ENCODE results near the gene TSPAN18. TPM values are rescaled to one million over a fixed set of nuclear protein-coding genes. Genes with fewer than 3 reads are reported as not detected.

TSPAN18 gene
- total RNA-seq, 1 donor from 2014 or later = 2.8 TPM

DNA sequence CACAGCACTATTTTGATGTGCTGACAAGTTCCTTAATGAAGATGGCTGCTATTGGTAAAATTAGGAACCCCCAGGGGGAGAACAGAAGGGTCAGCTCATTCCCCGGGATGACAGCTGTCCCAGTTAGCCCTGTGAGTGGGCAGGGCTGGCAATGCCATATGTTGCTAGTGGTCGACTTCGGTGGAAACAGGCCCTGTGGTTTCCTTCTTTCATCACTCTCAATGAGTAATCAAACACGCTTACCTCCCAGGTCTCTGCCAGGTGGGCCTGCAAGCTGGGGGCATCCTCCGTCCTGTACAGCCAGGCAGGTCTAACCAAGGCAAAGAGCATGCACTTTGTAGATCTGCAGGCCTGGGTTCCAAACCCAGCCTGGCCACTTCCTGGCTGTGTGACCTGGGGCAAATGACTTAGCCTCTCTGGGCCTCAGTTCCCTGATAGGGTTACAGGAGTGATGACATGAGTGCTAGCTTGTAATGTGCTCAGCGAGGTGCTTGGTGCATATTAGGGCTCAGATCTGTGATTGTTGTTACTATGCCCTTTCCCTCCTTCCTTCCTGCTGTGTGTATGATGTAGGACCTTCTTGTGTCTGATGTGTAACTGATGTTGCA, 85.2 kb downstream of the TSPAN18 start:
- Mint-ChIP-seq H3K4me3 (no peak overlapping the region), H3K4me1 (no peaks in the 10 kb centered on the region), H3K36me3 (ENCODE audit: low read depth) (no peaks in the 10 kb centered on the region), H3K9me3 (no peaks in the 10 kb centered on the region), H3K27me3 (no peaks in the 10 kb centered on the region), H3K27ac (no peak overlapping the region)
- intact Hi-C loops (cut with micrococcal nuclease) = no loop called here
- TF ChIP-seq, protein P1, sequence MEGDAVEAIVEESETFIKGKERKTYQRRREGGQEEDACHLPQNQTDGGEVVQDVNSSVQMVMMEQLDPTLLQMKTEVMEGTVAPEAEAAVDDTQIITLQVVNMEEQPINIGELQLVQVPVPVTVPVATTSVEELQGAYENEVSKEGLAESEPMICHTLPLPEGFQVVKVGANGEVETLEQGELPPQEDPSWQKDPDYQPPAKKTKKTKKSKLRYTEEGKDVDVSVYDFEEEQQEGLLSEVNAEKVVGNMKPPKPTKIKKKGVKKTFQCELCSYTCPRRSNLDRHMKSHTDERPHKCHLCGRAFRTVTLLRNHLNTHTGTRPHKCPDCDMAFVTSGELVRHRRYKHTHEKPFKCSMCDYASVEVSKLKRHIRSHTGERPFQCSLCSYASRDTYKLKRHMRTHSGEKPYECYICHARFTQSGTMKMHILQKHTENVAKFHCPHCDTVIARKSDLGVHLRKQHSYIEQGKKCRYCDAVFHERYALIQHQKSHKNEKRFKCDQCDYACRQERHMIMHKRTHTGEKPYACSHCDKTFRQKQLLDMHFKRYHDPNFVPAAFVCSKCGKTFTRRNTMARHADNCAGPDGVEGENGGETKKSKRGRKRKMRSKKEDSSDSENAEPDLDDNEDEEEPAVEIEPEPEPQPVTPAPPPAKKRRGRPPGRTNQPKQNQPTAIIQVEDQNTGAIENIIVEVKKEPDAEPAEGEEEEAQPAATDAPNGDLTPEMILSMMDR (IDR thresholded peaks at IDR 0.05) = no peak
- ChIA-PET POLR2A (no interaction called here), CTCF (no interaction called here)
- no peak for DNase-seq
- no peak for ATAC-seq (ENCODE audit: low read depth)

DNA sequence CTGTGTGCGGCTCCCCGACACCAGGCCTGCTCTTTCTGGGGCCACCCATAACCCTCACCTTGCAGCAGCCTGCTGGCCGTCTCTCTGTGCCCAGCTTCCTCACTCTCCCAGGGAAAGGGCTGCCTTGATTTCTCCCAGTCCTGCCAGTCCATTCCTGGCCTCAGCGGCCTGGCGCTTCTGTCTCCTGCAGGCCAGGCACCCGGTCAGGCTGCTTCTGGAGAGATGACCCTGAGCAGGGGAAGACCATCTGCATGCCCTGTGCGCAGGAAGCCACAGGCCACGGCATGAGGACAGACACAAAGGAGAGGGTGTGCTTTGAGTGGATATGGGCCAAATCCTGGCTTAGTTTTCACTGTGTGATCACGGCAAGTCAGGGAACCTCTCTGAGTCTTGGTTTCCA, 86.2 kb downstream of the TSPAN18 start:
- no peaks in the 10 kb centered on the region for H3K4me1 Mint-ChIP-seq
- DNase-seq = no peak

DNA sequence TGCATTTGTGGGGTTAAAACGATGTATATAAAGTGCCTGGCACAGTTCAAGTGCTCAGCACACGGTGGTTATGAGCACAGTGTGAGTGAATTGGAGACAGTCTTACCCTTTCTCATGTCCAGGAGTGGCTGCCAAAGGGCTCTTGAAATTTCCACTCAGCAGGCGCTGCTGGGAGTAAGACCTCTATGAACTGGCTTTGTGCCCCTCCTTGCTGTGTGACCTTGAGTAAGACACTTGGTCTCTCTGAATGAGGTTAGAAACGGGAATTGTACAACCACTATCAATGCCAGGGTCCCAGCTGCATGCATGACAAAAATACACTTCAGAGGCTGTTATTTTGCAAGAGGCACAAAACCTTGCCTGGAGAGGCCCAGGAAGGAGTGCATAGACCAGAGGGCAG, 86.6 kb downstream of the TSPAN18 start:
- no peaks in the 10 kb centered on the region for H3K9me3 Mint-ChIP-seq
- intact Hi-C loops (cut with micrococcal nuclease) = no loop called here
- ATAC-seq (ENCODE audit: low read depth) (no peak), DNase-seq (no peak)
- no peaks in the 10 kb centered on the region for H3K27me3 Mint-ChIP-seq
- no peaks in the 10 kb centered on the region for H3K36me3 Mint-ChIP-seq (ENCODE audit: low read depth)
- TF ChIP-seq, protein P1 (IDR thresholded peaks at IDR 0.05) = no peak
- ChIA-PET CTCF (no interaction called here), POLR2A (no interaction called here)
- no peak overlapping the region for H3K27ac Mint-ChIP-seq
- no peaks in the 10 kb centered on the region for H3K4me1 Mint-ChIP-seq
- H3K4me3 Mint-ChIP-seq = no peak overlapping the region

More for the DNA sequence above, 86.2 kb downstream of the TSPAN18 start:
- CTCF ChIA-PET = no interaction called here
- no peaks in the 10 kb centered on the region for H3K27me3 Mint-ChIP-seq
- intact Hi-C loops (cut with micrococcal nuclease) = no loop called here
- no peaks in the 10 kb centered on the region for H3K9me3 Mint-ChIP-seq
- H3K4me3 Mint-ChIP-seq = no peak overlapping the region
- no peaks in the 10 kb centered on the region for H3K36me3 Mint-ChIP-seq (ENCODE audit: low read depth)
- POLR2A ChIA-PET = no interaction called here
- TF ChIP-seq, protein P1 (IDR thresholded peaks at IDR 0.05) = no peak
- ATAC-seq (ENCODE audit: low read depth) = no peak
- no peak overlapping the region for H3K27ac Mint-ChIP-seq

DNA sequence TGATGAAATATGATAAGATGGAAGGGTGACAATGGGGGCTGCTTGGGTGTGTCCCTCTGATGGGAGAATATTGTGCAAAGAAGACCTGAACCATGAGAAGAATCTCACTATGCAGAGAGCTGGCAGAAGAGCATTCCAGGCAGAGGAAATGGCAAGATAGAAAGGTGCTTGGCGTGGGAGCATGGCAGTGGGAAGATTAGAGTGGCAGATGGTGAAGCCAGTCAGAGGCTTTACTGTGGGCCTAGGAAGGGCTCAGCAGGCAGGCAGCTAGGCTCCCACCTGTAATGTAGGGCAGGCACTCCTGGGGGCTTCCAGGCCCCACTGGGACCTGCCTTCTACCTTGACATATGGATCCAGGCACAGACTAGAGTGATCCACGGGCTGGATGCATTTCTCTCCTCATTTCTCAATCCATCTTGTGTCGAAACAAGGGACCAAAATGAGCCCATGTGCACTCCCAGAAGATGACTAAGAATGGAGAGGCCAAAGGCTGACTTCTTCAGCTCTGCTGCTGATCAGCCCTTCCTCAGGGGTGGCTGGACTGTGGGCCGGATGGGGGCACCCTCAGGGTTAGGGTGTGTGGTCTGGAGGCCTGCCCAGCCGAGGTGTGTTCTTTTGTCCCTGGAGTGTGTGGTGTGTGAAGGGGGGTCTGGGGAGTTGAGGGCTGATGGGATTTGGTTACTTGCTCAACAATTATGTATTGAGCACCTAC, 88.3 kb downstream of the TSPAN18 start:
- TF ChIP-seq, protein P1 (IDR thresholded peaks at IDR 0.05) = no peak
- Mint-ChIP-seq H3K4me1 (no peaks in the 10 kb centered on the region), H3K9me3 (no peaks in the 10 kb centered on the region), H3K36me3 (ENCODE audit: low read depth) (no peaks in the 10 kb centered on the region), H3K27ac (no peak overlapping the region), H3K27me3 (no peaks in the 10 kb centered on the region), H3K4me3 (no peak overlapping the region)
- no peak for ATAC-seq (ENCODE audit: low read depth)
- POLR2A ChIA-PET = no interaction called here
- no peak for DNase-seq
- intact Hi-C loops (cut with micrococcal nuclease) = no loop called here
- CTCF ChIA-PET = no interaction called here

DNA sequence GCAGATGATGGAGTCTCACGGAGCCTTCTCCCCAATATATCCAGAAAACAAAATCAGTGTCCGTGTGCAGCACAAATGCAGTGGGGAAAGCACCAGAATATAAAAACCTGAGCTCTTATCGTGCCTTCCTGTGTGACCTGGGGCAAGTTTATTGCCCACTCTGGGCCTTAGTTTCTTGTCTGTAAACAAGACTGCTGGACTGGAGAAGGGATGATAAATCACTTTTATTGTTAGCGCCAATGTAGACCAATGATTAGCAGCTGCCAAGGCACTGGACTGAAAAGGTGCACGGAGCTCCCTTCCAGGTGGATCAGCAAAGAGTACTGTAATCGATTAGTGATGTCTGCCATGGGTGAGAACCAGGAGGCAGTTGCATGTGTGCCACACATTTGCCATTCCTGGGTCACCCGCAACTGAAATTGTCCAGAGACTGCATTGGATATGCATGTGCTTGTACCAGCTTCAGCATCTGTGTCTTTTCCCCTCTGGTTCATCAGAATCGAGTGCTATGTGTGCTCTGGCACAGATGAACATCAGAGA, 89.2 kb downstream of the TSPAN18 start:
- intact Hi-C loops (cut with micrococcal nuclease) = no loop called here
- no peak overlapping the region for H3K4me3 Mint-ChIP-seq
- no peak for ATAC-seq (ENCODE audit: low read depth)
- no peaks in the 10 kb centered on the region for H3K36me3 Mint-ChIP-seq (ENCODE audit: low read depth)
- CTCF ChIA-PET = no interaction called here
- no peak overlapping the region for H3K27ac Mint-ChIP-seq
- POLR2A ChIA-PET = no interaction called here
- no peaks in the 10 kb centered on the region for H3K4me1 Mint-ChIP-seq
- TF ChIP-seq, protein P1 (IDR thresholded peaks at IDR 0.05) = no peak
- no peak for DNase-seq
- no peaks in the 10 kb centered on the region for H3K9me3 Mint-ChIP-seq
- H3K27me3 Mint-ChIP-seq = no peaks in the 10 kb centered on the region
